Measurements from ENCODE around the gene ST6GAL1. TPM values are rescaled to one million over a fixed set of nuclear protein-coding genes. Genes with fewer than 3 reads are reported as not detected.

The ST6GAL1 gene
- total and polyA plus RNA-seq, 2 of the 13 experiments (the other 11 are each of a cell fraction or from before 2014, with no cell fraction given) = 79.9 to 164 TPM

DNA sequence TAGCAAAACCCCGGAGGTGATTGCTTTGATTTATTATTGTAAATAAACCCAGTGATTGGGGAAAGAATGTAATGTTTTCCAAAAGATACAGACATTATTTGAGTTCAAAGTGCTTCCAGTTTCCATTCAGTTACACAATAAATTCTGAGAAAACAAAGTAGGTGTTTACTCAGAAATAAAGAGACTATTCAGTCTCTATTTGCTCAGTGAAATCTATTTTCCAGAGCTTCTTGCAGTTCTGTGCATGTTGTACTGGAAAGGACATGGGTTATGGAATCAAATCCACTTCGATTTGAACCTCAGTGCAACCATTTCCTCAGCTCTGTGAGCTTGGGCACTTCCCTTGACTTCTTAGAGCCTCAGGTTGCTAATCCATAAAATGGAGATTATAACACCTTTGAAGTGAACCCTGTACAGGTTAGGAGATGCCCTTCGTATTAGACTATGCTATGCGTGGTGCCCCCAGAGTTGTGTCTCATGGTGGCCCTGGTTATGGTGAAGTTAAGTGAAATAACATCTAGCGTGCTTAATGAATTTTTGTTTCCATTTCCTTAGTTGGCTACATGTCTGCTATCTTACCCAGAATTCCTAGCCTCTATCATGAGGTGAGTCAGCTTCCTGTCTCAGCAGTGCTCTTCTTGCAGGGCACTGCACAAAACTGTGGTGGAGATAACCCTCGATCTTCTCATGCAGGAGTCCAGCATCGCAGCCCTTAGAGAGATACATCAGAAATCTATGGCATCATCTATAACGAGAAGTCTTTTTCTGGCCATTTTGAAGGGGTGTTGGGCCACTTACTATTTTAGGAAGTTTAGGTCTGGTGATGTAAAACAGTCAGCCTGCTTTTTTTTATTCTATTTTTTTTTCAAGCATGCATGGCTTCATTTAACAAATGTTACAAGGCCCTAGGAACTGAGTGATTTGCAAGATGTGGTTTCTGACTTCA is 111.3 kb downstream of the ST6GAL1 start (continued):
- TF ChIP-seq HOXA5 (CRISPR knock-in tag; IDR thresholded peaks at IDR 0.05) = no peak
- no peak for TF ChIP-seq ZNF563 (CRISPR knock-in tag; IDR thresholded peaks at IDR 0.05)
- TF ChIP-seq GABPB1 (CRISPR knock-in tag; IDR thresholded peaks at IDR 0.05) = peak; percentile 64
- TF ChIP-seq ZNF430 (CRISPR knock-in tag; IDR thresholded peaks at IDR 0.05) = no peak
- TF ChIP-seq ZNF670 (CRISPR knock-in tag; IDR thresholded peaks at IDR 0.05; ENCODE audit: borderline replicate concordance) = no peak
- TF ChIP-seq FOXK2 (IDR thresholded peaks at IDR 0.05) = peak; percentile 84
- no peak for TF ChIP-seq ZBTB7A (CRISPR knock-in tag; IDR thresholded peaks at IDR 0.05)
- TF ChIP-seq ZNF432 (CRISPR knock-in tag; IDR thresholded peaks at IDR 0.05; ENCODE audit: borderline replicate concordance) = no peak
- TF ChIP-seq, protein P1, sequence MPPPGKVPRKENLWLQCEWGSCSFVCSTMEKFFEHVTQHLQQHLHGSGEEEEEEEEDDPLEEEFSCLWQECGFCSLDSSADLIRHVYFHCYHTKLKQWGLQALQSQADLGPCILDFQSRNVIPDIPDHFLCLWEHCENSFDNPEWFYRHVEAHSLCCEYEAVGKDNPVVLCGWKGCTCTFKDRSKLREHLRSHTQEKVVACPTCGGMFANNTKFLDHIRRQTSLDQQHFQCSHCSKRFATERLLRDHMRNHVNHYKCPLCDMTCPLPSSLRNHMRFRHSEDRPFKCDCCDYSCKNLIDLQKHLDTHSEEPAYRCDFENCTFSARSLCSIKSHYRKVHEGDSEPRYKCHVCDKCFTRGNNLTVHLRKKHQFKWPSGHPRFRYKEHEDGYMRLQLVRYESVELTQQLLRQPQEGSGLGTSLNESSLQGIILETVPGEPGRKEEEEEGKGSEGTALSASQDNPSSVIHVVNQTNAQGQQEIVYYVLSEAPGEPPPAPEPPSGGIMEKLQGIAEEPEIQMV (CRISPR knock-in tag; IDR thresholded peaks at IDR 0.05; ENCODE audit: low read depth) = no peak
- no peak; the same call in 1 of the 2 replicates for TF ChIP-seq KDM4B (CRISPR knock-in tag; IDR thresholded peaks at IDR 0.05)
- TF ChIP-seq NR2F1 (CRISPR knock-in tag; IDR thresholded peaks at IDR 0.05) = peak in 1 of 2 experiments; percentile 63; a peak in 1 of 4 replicates
- TF ChIP-seq RFX3 (CRISPR knock-in tag; IDR thresholded peaks at IDR 0.05) = 0 out of 2 replicates have a peak, but pooled peaks have one; percentile 4
- peak; percentile 74 for TF ChIP-seq MED8 (CRISPR knock-in tag; IDR thresholded peaks at IDR 0.05; ENCODE audit: insufficient replicate concordance)
- TF ChIP-seq SMAD3 (CRISPR knock-in tag; IDR thresholded peaks at IDR 0.05) = 0 out of 2 replicates have a peak, but pooled peaks have one; percentile 57
- TF ChIP-seq ARID5B (CRISPR knock-in tag; IDR thresholded peaks at IDR 0.05) = peak; percentile 93
- TF ChIP-seq ZNF543 (CRISPR knock-in tag; IDR thresholded peaks at IDR 0.05) = no peak
- TF ChIP-seq ZNF136 (CRISPR knock-in tag; IDR thresholded peaks at IDR 0.05; ENCODE audit: low read depth) = 0 out of 2 replicates have a peak, but pooled peaks have one; percentile 27
- peak; percentile 93 for TF ChIP-seq ZNF503 (CRISPR knock-in tag; IDR thresholded peaks at IDR 0.05)
- TF ChIP-seq SOX5 (CRISPR knock-in tag; IDR thresholded peaks at IDR 0.05; ENCODE audit: borderline replicate concordance) = peak; percentile 93
- no peak for TF ChIP-seq MIER2 (CRISPR knock-in tag; IDR thresholded peaks at IDR 0.05)
- TF ChIP-seq, protein P2, sequence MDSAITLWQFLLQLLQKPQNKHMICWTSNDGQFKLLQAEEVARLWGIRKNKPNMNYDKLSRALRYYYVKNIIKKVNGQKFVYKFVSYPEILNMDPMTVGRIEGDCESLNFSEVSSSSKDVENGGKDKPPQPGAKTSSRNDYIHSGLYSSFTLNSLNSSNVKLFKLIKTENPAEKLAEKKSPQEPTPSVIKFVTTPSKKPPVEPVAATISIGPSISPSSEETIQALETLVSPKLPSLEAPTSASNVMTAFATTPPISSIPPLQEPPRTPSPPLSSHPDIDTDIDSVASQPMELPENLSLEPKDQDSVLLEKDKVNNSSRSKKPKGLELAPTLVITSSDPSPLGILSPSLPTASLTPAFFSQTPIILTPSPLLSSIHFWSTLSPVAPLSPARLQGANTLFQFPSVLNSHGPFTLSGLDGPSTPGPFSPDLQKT (CRISPR knock-in tag; IDR thresholded peaks at IDR 0.05; ENCODE audit: borderline replicate concordance) = no peak

All from HepG2 (cell line).